H1 (cell line): ENCODE results near the gene THOC6. TPM values are rescaled to one million over a fixed set of nuclear protein-coding genes. Genes with fewer than 3 reads are reported as not detected.

ENCODE experiments used
- ATF2 ChIP-seq: IDR thresholded peaks from 2 replicates; pipeline ENCODE4 v1.6.1; 2012; ENCODE audit warnings: low read length, inconsistent platforms
- BACH1 ChIP-seq: IDR thresholded peaks from 2 replicates; pipeline ENCODE4 v1.6.1; 2012; ENCODE audit warnings: low read length, improper control_type of control experiment
- CREB1 ChIP-seq: IDR thresholded peaks from 2 replicates; pipeline ENCODE4 v1.6.1; 2012; ENCODE audit warnings: inconsistent platforms
- CTBP2 ChIP-seq: IDR thresholded peaks from 2 replicates; pipeline ENCODE4 v1.7.0; 2011; ENCODE audit warnings: borderline replicate concordance, mild to moderate bottlenecking, moderate library complexity, mixed read lengths, low read length; ENCODE audit not compliant: insufficient read depth, insufficient read length
- CTCF ChIP-seq, 3 experiments: IDR thresholded peaks; 1 replicate in 2 of 3; 2 replicates in 1 of 3; pipeline versions ENCODE4 v1.5.1 to v1.6.1; 2011; ENCODE audit warnings: low read length in 3 of 3, mild to moderate bottlenecking in 3 of 3, inconsistent platforms in 2 of 3, low read depth in 1 of 3, moderate library complexity in 1 of 3; ENCODE audit not compliant: insufficient read depth in 1 of 3; ENCODE audit errors: control extremely low read depth in 1 of 3
- EGR1 ChIP-seq: IDR thresholded peaks from 2 replicates; pipeline ENCODE4 v1.6.1; 2011; ENCODE audit warnings: low read depth, low read length, borderline replicate concordance
- GABPA ChIP-seq: IDR thresholded peaks from 2 replicates; pipeline ENCODE4 v1.6.1; 2011; ENCODE audit warnings: mild to moderate bottlenecking, low read length, moderate library complexity, borderline replicate concordance; ENCODE audit not compliant: insufficient read depth
- NANOG ChIP-seq: IDR thresholded peaks from 2 replicates; pipeline ENCODE4 v1.6.1; 2011; ENCODE audit warnings: low read length, low read depth, mild to moderate bottlenecking, inconsistent platforms; ENCODE audit not compliant: insufficient read depth, poor library complexity, severe bottlenecking
- POLR2AphosphoS5 ChIP-seq: IDR thresholded peaks from 2 replicates; pipeline ENCODE4 v1.6.1; 2011; ENCODE audit warnings: low read depth, low read length
- RAD21 ChIP-seq, 2 experiments: IDR thresholded peaks in 1 of 2; conservative IDR thresholded peaks in 1 of 2; 2 replicates each; pipeline ENCODE4 v1.6.1; 2011; ENCODE audit warnings: low read depth in 2 of 2, low read length in 2 of 2, improper control_type of control experiment in 1 of 2, inconsistent platforms in 1 of 2, mild to moderate bottlenecking in 1 of 2, moderate library complexity in 1 of 2
- RNF2 ChIP-seq: fragments of 200-900, 300-1000 bp; sonication (generic); IDR thresholded peaks from 2 replicates; pipeline ENCODE4 v1.7.1; 2016; ENCODE audit warnings: borderline replicate concordance, low read depth, mild to moderate bottlenecking, antibody characterized with exemption, low read length; ENCODE audit not compliant: poor library complexity, severe bottlenecking; ENCODE audit errors: missing control alignments
- SIN3A ChIP-seq, 2 experiments: IDR thresholded peaks in 1 of 2; conservative IDR thresholded peaks in 1 of 2; 2 replicates each; pipeline ENCODE4 v1.6.1; 2011 to 2012; ENCODE audit warnings: low read length in 2 of 2, improper control_type of control experiment in 1 of 2, low read depth in 1 of 2, mild to moderate bottlenecking in 1 of 2
- SP1 ChIP-seq: IDR thresholded peaks from 2 replicates; pipeline ENCODE4 v1.6.1; 2011; ENCODE audit warnings: low read depth, low read length
- SRF ChIP-seq: IDR thresholded peaks from 2 replicates; pipeline ENCODE4 v1.6.1; 2011; ENCODE audit warnings: mild to moderate bottlenecking, low read depth, low read length, moderate library complexity
- polyA plus RNA-seq, 7 experiments: library from polyadenylated mRNA; depleted of rRNA in 3 of 7; stranded (reverse) in 5 of 7; unstranded in 2 of 7; fragments of >200 nt in 5 of 7; fragments of 200-250 nt in 2 of 7; gene quantifications; 1 replicate in 5 of 7; 2 replicates in 1 of 7; 4 replicates in 1 of 7; pipeline versions ENCODE4 v1.2.1 to v1.2.3, GENCODE V29; 2011 to 2013; ENCODE audit warnings: missing spikeins in 2 of 7, mixed read lengths in 2 of 7
- total RNA-seq: library from RNA; stranded (reverse); fragmentation: NEBNext Ultra II Directional; extraction: Animal tissue kit (Norgen Biotek cat#: 25700); gene quantifications from 2 replicates; pipeline ENCODE4 v1.2.1, GENCODE V29; 2021
- TF ChIP-seq, protein P1 (sequence below): IDR thresholded peaks from 2 replicates; pipeline ENCODE4 v1.6.1; 2012; ENCODE audit warnings: inconsistent platforms
- TF ChIP-seq, protein P2 (sequence below): IDR thresholded peaks from 2 replicates; pipeline ENCODE4 v1.6.1; 2011; ENCODE audit warnings: low read length, improper control_type of control experiment

Gene THOC6
- total and polyA plus RNA-seq, 2 of the 8 experiments (the other 6 are each of a cell fraction or from before 2014, with no cell fraction given): 78.5 to 111 TPM

DNA sequence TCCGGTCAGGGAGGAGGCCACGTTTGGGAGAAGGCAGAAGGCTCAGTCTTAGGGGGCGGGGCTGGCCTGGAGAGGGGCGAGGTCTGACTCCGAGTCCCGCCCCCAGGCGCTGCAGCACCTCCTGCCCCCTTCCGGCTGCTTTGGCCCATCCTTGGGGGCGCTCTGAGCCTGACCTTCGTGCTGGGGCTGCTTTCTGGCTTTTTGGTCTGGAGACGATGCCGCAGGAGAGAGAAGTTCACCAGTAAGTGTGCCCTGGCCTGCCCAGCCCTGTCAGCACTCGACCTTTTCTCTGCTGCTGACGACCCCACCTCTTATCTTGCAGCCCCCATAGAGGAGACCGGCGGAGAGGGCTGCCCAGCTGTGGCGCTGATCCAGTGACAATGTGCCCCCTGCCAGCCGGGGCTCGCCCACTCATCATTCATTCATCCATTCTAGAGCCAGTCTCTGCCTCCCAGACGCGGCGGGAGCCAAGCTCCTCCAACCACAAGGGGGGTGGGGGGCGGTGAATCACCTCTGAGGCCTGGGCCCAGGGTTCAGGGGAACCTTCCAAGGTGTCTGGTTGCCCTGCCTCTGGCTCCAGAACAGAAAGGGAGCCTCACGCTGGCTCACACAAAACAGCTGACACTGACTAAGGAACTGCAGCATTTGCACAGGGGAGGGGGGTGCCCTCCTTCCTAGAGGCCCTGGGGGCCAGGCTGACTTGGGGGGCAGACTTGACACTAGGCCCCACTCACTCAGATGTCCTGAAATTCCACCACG lies 2.2 kb upstream of the THOC6 start (continued):
- TF ChIP-seq RNF2 (no peak), SP1 (peak; percentile 66; the same call in 1 of the 2 replicates), CREB1 (0 out of 2 replicates have a peak, but pooled peaks have one; percentile 12), BACH1 (no peak), EGR1 (peak; percentile 50; the same call in 1 of the 2 replicates), CTBP2 (peak; percentile 52), SIN3A (conservative IDR thresholded peaks at IDR 0.05 in 1 of 2, IDR thresholded peaks at IDR 0.05 in 1 of 2; ENCODE audit: low read depth in 1 of 2, low read length in 2 of 2) (peak; percentile 72 to 74; a peak in 1 of 4 replicates), RAD21 (IDR thresholded peaks at IDR 0.05 in 1 of 2, conservative IDR thresholded peaks at IDR 0.05 in 1 of 2; ENCODE audit: low read depth in 2 of 2, low read length in 2 of 2) (peak; percentile 25 to 32; a peak in 2 of 4 replicates), CTCF (IDR thresholded peaks at IDR 0.05; ENCODE audit: control extremely low read depth in 1 of 3, insufficient read depth in 1 of 3, low read depth in 1 of 3, low read length in 3 of 3) (peak; percentile 57 to 76 (median 64)), SRF (no peak), GABPA (no peak), NANOG (no peak), POLR2AphosphoS5 (peak; percentile 55), ATF2 (peak; percentile 68; the same call in 1 of the 2 replicates)
- TF ChIP-seq, protein P1, sequence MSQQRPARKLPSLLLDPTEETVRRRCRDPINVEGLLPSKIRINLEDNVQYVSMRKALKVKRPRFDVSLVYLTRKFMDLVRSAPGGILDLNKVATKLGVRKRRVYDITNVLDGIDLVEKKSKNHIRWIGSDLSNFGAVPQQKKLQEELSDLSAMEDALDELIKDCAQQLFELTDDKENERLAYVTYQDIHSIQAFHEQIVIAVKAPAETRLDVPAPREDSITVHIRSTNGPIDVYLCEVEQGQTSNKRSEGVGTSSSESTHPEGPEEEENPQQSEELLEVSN: no peak
- TF ChIP-seq, protein P2, sequence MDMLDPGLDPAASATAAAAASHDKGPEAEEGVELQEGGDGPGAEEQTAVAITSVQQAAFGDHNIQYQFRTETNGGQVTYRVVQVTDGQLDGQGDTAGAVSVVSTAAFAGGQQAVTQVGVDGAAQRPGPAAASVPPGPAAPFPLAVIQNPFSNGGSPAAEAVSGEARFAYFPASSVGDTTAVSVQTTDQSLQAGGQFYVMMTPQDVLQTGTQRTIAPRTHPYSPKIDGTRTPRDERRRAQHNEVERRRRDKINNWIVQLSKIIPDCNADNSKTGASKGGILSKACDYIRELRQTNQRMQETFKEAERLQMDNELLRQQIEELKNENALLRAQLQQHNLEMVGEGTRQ: no peak
